HG02798 (cell line): ENCODE results near the gene EIF2S1.
"Not testable (repeated sequence)": the region's sequence is repeated elsewhere in the genome, so short reads cannot be mapped to it uniquely, and the experiment has no call there.

Experiments used
- ATAC-seq: cut with Tn5 transposase; IDR thresholded peaks from one replicate; pipeline ENCODE4 v1.9.1; 2021; ENCODE audit warnings: mild to moderate bottlenecking; ENCODE audit not compliant: unreplicated experiment, poor library complexity

EIF2S1 gene

GRCh38 chr14:67359775-67360469 is at the start of gene EIF2S1, which contains the start of gene ATP6V1D:
TSS of gene EIF2S1 (plus strand) at chr14:67360328. CDS start at chr14:67364768, 4,440 bp downstream.
TSS of gene ATP6V1D (minus strand) at chr14:67359804. CDS start at chr14:67359698, 106 bp downstream.
- ATAC-seq, result peak; percentile 93

GRCh38 chr14:67311868-67312267 is 48.3 kb upstream of the EIF2S1 start:
- no peak for ATAC-seq

DNA sequence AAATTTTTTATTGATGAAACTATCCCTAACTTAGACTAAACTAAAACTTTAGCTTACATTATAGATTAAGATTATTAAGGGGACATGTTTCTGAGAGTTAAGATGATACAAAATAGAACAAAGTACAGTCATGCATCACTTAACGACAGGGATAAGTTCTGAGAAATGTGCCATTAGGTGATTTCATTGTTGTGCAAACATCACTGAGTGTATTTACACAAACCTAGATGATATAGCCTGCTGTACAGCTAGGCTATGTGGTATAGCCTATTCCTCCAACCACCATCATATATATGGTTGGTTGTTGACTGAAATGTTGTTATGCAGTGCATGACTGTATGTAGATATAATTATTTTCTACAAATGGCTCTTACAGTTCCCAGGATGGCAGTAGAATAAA is 47.0 kb upstream of the EIF2S1 start:
- ATAC-seq, result no peak

- ATAC-seq, result no peak
These were observed 42.3 kb upstream of the EIF2S1 start for GRCh38 chr14:67317822-67318221.

DNA sequence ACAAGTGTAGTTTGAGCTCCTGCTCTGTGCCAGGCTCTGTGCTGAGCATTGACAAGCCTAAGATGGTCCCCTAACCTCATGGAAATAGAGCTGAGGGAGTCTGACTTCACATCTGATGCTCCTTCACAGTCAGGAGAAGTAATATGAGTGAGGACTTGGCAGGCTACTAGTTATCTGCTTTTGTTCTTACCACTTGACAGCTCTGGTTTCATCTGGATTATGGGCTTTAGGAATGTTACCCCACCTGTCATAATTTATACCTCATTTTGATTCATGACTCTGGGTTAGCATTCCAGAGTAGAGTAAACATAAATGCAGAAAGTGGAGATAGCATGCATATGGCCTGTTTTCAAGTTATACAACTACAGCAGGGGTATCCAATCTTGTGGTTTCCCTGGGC is 41.0 kb upstream of the EIF2S1 start:
- no peak for ATAC-seq

DNA sequence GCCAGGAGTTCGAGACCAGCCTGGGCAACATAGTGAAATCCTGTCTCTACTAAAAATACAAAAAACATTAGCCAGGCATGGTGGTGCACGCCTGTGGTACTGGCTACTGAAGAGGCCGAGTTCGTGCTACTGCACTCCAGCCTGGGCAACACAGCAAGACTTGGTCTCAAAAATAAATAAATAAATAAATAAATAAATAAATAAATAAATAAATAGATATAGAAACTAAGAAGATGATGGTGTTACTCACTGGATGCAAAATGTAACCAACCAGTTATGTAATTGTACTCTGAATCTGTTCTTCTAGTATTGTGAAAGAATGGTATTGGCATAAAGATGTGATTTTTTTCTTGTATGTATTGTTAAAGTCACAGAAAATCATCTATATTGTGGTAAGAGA is 30.5 kb upstream of the EIF2S1 start:
- ATAC-seq, result not testable (repeated sequence)

DNA sequence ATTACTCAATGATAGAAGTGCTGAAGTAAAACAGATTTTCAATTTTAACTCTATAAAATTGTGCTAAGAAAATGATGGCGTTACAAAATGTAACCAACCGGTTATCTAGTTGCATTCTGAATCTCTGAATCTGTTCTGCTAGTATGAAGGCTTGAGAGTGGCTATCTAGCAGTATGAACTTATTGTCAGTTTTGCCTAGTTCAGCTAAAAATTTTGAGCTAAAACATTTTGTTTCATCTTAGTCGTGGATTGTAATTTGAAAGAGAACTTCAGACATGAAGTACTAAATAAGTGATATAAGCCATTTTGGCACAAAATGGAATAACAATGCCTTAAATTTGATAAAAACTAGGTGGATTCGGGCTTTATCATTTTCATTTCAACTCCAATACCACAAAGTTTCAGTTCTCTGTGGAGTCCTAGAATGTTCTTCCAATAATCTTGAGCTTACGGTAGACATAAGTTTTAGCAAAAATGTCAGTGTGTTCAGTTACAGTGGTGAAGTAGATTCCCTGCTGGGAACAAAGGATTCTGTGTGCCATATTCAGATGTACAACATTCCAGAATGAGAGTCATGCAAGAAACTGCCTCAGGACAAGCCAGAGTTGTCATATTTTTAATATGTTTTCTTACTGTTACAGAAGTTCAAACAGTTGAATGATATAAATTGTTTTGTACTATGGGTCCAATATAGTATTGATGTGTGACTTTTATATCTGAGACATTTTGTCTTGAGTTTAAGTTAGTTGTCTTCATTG is 28.6 kb upstream of the EIF2S1 start:
- no peak for ATAC-seq

DNA sequence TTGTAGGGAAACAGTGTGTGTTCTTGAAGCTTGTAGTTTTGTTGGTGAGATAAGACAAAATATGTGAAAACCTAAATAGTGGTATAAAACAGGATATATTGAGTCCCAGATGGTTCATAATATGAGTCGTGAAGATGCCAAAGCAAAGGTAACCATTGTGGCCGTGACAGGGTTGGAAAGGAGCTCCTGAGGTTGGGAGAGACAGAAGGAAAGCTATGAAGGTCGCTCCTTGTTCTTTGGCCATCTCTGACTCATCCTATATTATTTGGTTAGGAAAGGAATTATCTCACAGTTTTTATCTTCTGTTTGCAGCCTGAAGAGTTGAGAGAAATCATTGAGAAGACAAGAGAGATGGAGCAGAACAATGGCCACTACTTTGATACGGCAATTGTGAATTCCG is 27.7 kb upstream of the EIF2S1 start:
- ATAC-seq, result no peak

DNA sequence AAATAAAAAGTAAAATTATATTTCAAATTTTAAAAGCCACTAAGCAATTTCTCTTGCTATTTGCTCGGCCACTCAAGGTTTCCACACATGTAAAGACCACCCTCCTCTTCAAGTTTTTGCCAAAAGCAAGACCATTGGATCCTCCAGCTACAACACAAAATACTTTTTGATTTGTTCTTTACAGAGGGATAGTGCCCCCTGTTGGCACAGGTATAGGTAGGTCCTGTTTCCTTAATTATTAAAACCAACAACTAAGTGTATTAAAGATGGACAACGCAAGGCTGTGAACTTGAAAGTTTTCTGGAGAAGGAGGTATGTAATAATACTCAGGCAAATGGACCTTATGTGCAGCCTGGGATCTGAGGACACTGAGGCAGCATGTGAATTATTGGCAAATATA is 24.3 kb upstream of the EIF2S1 start:
- ATAC-seq, result no peak

DNA sequence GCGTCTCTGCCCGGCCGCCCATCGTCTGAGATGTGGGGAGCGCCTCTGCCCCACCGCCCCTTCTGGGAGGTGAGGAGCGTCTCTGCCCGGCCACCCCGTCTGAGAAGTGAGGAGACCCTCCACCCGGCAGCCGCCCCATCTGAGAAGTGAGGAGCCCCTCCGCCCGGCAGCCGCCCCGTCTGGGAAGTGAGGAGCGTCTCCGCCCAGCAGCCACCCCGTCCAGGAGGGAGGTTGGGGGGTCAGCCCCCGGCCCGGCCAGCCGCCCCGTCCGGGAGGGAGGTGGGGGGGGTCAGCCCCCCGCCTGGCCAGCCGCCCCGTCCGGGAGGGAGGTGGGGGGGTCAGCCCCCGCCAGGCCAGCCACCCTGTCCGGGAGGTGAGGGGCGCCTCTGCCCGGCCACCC is 18.9 kb upstream of the EIF2S1 start:
- not testable (repeated sequence) for ATAC-seq

DNA sequence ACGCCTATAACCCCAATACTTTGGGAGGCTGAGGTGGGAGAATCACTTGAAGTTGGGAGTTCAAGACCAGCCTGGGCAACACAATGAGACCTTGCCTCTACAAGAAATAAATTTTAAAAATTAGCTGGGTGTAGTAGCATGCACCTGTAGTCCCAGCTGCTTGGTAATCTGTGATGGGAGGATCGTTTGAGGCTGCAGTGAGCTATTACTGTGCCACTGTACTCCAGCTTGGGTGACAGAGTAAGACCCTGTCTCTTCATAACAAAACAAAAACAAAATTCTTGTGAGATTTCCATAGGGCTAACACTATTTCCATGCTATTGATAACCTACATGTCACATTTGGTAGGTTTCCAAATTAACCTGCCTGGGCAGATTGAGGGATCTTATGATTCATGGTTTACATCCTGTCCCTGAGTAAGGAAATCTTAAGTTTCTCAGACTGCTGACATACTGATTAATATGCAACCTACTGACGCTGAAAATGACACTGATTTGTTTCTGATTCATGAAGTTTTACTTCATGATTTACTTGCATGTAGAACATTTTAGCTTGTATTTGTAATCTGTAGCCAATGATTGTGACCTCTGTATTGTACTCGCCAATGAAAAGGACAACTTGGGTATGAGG is 16.4 kb upstream of the EIF2S1 start:
- no peak for ATAC-seq

GRCh38 chr14:67345583-67345982 is 14.5 kb upstream of the EIF2S1 start:
- ATAC-seq, result no peak

- no peak for ATAC-seq
These were observed 8.1 kb upstream of the EIF2S1 start for GRCh38 chr14:67352055-67352454.

DNA sequence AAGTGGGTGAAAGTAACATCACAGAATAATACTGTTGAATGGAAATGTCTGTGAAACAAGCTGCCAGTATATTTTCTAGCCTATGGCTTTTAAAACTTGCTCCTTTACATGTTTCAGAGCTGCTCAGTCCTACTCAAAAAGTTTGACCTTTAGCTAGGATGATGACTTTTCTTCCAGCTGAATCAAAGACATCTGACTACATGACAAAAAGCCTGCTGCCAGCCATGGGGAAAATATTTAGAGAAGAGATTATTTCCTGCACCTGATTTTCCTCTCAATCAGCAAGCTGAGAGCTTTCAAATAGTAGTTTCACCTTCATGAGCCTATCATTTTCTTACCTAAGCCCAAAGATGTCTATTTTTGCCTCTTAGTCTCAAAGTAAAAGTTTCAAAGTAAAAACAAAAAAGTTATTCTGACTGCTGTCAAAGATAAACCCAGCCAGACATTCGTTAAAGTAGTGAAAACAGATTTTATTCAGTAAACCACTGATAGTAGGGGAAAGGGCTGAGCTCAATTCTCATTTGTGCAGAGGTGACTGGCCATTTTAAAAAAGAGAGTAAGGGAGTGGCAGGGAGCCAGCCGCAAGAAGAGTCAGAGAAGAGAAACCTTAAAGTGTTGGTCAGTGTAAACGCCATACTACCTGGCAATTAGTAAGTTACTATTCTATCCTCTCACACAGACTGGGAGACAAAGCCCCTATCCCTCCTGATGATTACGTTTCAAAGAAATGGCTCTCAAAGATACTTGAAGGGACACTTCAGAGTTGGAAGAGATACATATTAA is 2.8 kb upstream of the EIF2S1 start:
- ATAC-seq, result no peak

DNA sequence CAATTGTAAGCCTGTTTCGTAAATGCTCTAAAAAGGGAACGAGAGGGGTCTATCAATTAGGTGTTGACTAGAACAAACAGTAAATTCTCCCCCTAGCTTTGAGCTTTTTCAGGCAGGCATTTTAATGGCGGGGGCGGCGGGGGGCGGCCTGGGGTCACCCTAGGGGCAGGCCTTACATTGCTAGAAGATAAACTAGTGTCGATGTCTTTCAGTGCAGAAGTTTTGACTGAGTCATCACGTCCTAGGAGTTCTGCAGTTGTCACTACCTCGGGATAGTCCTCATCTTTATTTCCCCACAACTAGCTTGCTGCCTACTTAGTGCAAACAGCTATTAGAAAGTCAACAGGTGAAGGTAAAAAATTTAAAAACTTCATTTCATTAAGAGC is 2.2 kb upstream of the EIF2S1 start:
- ATAC-seq, result no peak

DNA sequence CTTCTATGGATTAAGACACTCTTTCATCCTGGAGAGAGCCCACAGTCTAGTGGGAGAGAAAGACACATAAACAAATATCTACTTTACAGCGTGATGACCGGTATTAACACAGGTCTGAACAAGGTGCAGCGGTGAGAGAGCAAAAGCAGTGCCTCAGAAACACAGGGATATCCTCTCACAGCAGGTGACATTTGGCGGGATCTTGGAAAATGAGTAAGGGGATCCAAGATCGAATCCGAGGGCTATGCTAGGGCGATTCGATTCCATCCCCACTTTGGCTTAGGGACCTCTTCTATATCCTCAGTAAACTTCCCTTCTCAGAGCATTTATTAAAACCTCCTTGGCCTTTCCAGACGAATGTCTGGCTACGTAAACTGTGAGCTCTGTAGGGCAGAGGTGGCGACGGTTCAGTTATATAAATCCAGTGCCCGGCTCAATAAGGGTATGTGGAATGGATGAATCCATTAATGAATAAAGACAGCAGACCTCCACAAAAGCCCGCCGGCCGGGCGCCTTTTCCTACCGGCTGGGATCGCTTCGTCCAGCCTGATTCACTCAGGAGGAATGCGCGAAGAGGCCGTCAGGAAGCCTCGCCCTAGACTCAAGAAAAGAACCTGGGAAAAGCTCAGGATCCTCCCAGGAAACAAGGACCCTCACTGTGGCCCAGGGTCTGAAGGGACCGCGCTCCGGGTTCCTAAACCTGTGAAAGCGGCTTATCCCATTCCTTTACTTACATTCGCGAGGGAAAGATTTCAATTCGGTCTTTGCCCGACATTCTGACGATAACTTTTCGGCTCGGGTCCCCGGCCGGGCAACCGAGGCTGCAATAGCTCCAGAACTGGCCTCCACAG is 979 bp upstream of the EIF2S1 start:
- no peak for ATAC-seq

GRCh38 chr14:67360470-67361206 is 510 bp downstream of the EIF2S1 start:
- ATAC-seq, result peak; percentile 30

DNA sequence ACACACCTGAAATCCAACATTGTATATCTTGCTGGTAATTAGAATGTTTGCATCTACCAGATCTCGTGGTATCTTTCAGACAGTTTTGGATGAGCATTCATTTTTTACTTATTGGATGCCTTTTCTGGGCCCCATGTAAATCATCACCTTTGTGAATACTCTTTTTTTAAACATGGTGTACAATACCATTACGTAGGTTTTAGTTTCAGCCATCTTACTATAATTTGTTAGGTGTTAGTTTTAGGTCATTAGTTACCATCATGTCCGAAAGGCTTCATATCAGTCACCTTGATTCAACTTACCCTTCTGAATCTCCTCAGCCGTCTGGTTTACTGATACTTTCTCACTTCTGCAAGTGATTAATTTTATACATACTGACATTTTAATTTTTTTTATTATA is 5.3 kb downstream of the EIF2S1 start:
- no peak for ATAC-seq

GRCh38 chr14:67370830-67371229 is 10.7 kb downstream of the EIF2S1 start:
- ATAC-seq, result no peak
